GM23338 (cell line): ENCODE results near the gene WDR91. TPM values are rescaled to one million over a fixed set of nuclear protein-coding genes. Genes with fewer than 3 reads are reported as not detected.

Source experiments
- ATAC-seq: fragments of 200-7000 bp; cut with Tn5 transposase; 3 replicates; pipeline ENCODE4 v1.9.1; 2020
- DNase-seq: peaks from one replicate; pipeline ENCODE4 v3.0.0-alpha.2; 2015; ENCODE audit warnings: low spot score
- H2AFZ ChIP-seq: fragments of 200-600 bp; sonication (generic); 2 replicates; pipeline ENCODE4 v1.8.0; 2016; ENCODE audit warnings: antibody characterized with exemption, mild to moderate bottlenecking, moderate library complexity
- H3F3A ChIP-seq: fragments of 200-600 bp; sonication (generic); replicated peaks from 2 replicates; pipeline ENCODE4 v1.8.0; 2017; ENCODE audit warnings: antibody characterized with exemption, mixed run types, low read depth
- H3K27ac ChIP-seq: fragments of 200-600 bp; sonication (generic); 2 replicates; pipeline ENCODE4 v1.6.1; 2016; ENCODE audit warnings: low read depth
- H3K27me3 ChIP-seq: fragments of 200-600 bp; sonication (generic); 2 replicates; pipeline ENCODE4 v1.8.0; 2016; ENCODE audit warnings: mild to moderate bottlenecking, mixed run types, moderate library complexity; ENCODE audit not compliant: insufficient read depth
- H3K36me3 ChIP-seq: fragments of 200-600 bp; sonication (generic); 2 replicates; pipeline ENCODE4 v1.8.0; 2016; ENCODE audit warnings: mild to moderate bottlenecking; ENCODE audit not compliant: insufficient read depth
- H3K4me1 ChIP-seq: fragments of 200-600 bp; sonication (generic); 2 replicates; pipeline ENCODE4 v1.8.0; 2016; ENCODE audit warnings: mild to moderate bottlenecking, moderate library complexity; ENCODE audit not compliant: insufficient read depth
- H3K4me2 ChIP-seq: fragments of 200-600 bp; sonication (generic); 2 replicates; pipeline ENCODE4 v1.7.1; 2017; ENCODE audit warnings: mixed run types
- H3K4me3 ChIP-seq: fragments of 200-600 bp; sonication (generic); 2 replicates; pipeline ENCODE4 v1.6.1; 2016; ENCODE audit warnings: mixed run types
- H3K79me2 ChIP-seq: fragments of 200-600 bp; sonication (generic); replicated peaks from 2 replicates; pipeline ENCODE4 v1.8.0; 2017; ENCODE audit warnings: mild to moderate bottlenecking; ENCODE audit not compliant: insufficient read depth
- H3K9me2 ChIP-seq: fragments of 200-600 bp; sonication (generic); 2 replicates; pipeline ENCODE4 v1.8.0; 2017; ENCODE audit not compliant: insufficient read depth
- H4K20me1 ChIP-seq: fragments of 200-600 bp; sonication (generic); replicated peaks from 2 replicates; pipeline ENCODE4 v1.8.0; 2017; ENCODE audit warnings: mild to moderate bottlenecking; ENCODE audit not compliant: insufficient read depth
- H3K27ac Mint-ChIP-seq: 2 replicates; pipeline ENCODE4 v1.8.0; 2020; ENCODE audit warnings: inconsistent platforms, mild to moderate bottlenecking, moderate library complexity, mixed read lengths
- H3K27me3 Mint-ChIP-seq: 3 replicates; pipeline ENCODE4 v1.8.0; 2022; ENCODE audit warnings: low read depth, mild to moderate bottlenecking, moderate library complexity, mixed read lengths, inconsistent platforms; ENCODE audit not compliant: insufficient read depth, poor library complexity
- H3K36me3 Mint-ChIP-seq: 3 replicates; pipeline ENCODE4 v1.8.0; 2021; ENCODE audit warnings: low read depth, mild to moderate bottlenecking, inconsistent platforms, moderate library complexity, mixed read lengths
- H3K4me1 Mint-ChIP-seq: 3 replicates; pipeline ENCODE4 v1.8.0; 2020; ENCODE audit warnings: mild to moderate bottlenecking, inconsistent platforms, mixed read lengths
- H3K4me3 Mint-ChIP-seq: 3 replicates; pipeline ENCODE4 v1.8.0; 2021; ENCODE audit warnings: moderate library complexity, mild to moderate bottlenecking, inconsistent platforms, mixed read lengths
- H3K9me3 Mint-ChIP-seq: 3 replicates; pipeline ENCODE4 v1.8.0; 2020; ENCODE audit warnings: moderate library complexity, mild to moderate bottlenecking, inconsistent platforms, mixed read lengths
- CREB1 ChIP-seq: fragments of 250-450 bp; sonication (Bioruptor Pico); IDR thresholded peaks from 2 replicates; pipeline ENCODE4 v1.5.0; 2020; ENCODE audit warnings: low read depth, mild to moderate bottlenecking, moderate library complexity
- EZH2phosphoT487 ChIP-seq: fragments of 200-600 bp; sonication (generic); IDR thresholded peaks from one replicate; pipeline ENCODE4 v1.8.1; 2018; ENCODE audit warnings: antibody characterized with exemption; ENCODE audit not compliant: unreplicated experiment
- JUNB ChIP-seq: IDR thresholded peaks from one replicate; pipeline ENCODE4 v1.6.1; 2016; ENCODE audit warnings: antibody characterized with exemption; ENCODE audit not compliant: unreplicated experiment
- NANOG ChIP-seq: IDR thresholded peaks from 2 replicates; pipeline ENCODE4 v1.6.1; 2016; ENCODE audit warnings: antibody characterized with exemption, borderline replicate concordance
- POLR2AphosphoS5 ChIP-seq: IDR thresholded peaks from 2 replicates; pipeline ENCODE4 v1.6.1; 2016; ENCODE audit warnings: antibody characterized with exemption, low read depth
- STAT1 ChIP-seq: IDR thresholded peaks from one replicate; pipeline ENCODE4 v1.6.1; 2016; ENCODE audit warnings: antibody characterized with exemption; ENCODE audit not compliant: unreplicated experiment
- ZNF114 ChIP-seq: fragments of 250-450 bp; sonication (Bioruptor Pico); IDR thresholded peaks from 2 replicates; pipeline ENCODE4 v1.5.0; 2020; ENCODE audit warnings: mild to moderate bottlenecking, moderate library complexity
- ZNF331 ChIP-seq: fragments of 250-450 bp; sonication (Bioruptor Pico); IDR thresholded peaks from 2 replicates; pipeline ENCODE4 v1.5.0; 2020; ENCODE audit warnings: low read depth, mild to moderate bottlenecking, moderate library complexity
- polyA plus RNA-seq: library from polyadenylated mRNA; unstranded; fragments of >200 nt; fragmentation: Nextera tagmentation; extraction: Ambion mirVana; gene quantifications from 2 replicates; pipeline ENCODE4 v1.2.1, GENCODE V29; 2016
- total RNA-seq: library from RNA; depleted of rRNA; stranded (reverse); fragments of >200 nt; shearing (Covaris generic); gene quantifications from 2 replicates; pipeline ENCODE4 v1.2.3, GENCODE V29; 2014
- TF ChIP-seq, protein P1 (sequence below): IDR thresholded peaks from one replicate; pipeline ENCODE4 v1.6.1; 2018; ENCODE audit warnings: antibody characterized with exemption; ENCODE audit not compliant: unreplicated experiment
- TF ChIP-seq, protein P2 (sequence below): fragments of 250-450 bp; sonication (Bioruptor Pico); IDR thresholded peaks from 2 replicates; pipeline ENCODE4 v1.5.0; 2020; ENCODE audit warnings: mild to moderate bottlenecking, moderate library complexity
- TF ChIP-seq, protein P3 (sequence below), 2 experiments: fragments of 200-600 bp in 1 of 2; sonication (generic) in 1 of 2; conservative IDR thresholded peaks; 2 replicates each; pipeline versions ENCODE4 v1.5.1 to v1.6.1; 2016 to 2017; ENCODE audit warnings: antibody characterized with exemption in 2 of 2, low read depth in 2 of 2, mild to moderate bottlenecking in 2 of 2, moderate library complexity in 1 of 2
- TF ChIP-seq, protein P4 (sequence below): IDR thresholded peaks from 2 replicates; pipeline ENCODE4 v1.6.1; 2016; ENCODE audit warnings: antibody characterized with exemption

Gene WDR91
- total and polyA plus RNA-seq, 2 experiments from 2014 or later: 5.8 to 32.6 TPM

DNA sequence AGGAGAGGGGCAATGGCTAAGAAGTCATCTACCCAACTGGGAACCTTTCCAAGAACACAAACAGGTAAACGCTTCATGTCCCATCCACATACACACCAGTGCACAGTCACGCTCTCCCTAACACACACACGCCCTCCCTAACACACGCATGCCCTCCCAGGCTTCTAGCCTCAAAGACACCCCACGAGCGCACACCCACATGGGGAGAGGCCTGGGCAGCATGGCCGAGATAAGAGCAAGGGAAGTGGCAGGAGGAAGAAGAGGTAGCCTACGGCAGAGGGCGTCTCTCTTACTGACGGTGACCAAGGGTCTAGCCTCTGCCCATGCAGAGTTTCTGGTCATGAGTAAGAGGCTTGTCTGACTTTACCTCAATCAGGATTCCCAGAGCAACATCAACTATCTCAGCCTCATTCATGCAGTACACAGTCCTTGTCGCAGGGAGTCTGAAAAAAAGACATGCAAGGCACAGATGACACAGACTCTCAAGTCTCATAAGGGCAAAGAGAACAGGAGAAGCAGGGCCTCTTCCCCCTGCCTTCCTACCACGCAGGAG, 43.9 kb downstream of the WDR91 start:
- Histone ChIP-seq H3K79me2 (peaks cover 16% of the 10 kb centered on the region), H4K20me1 (peaks cover 4% of the 10 kb centered on the region; the same call in 1 of the 2 replicates), H3K27ac (no peak overlapping the region), H3K9me2 (no peaks in the 10 kb centered on the region), H3K4me1 (peaks cover 20% of the 10 kb centered on the region), H3K27me3 (no peaks in the 10 kb centered on the region), H3K36me3 (peaks cover 13% of the 10 kb centered on the region; the same call in 1 of the 2 replicates), H3K4me2 (no peak overlapping the region), H2AFZ (no peak overlapping the region), H3K4me3 (no peak overlapping the region), H3F3A (peaks cover 7% of the 10 kb centered on the region)
- TF ChIP-seq JUNB: no peak
- no peak for TF ChIP-seq ZNF331 (CRISPR knock-in tag)
- no peak for TF ChIP-seq STAT1
- no peak for TF ChIP-seq NANOG
- TF ChIP-seq, protein P1, sequence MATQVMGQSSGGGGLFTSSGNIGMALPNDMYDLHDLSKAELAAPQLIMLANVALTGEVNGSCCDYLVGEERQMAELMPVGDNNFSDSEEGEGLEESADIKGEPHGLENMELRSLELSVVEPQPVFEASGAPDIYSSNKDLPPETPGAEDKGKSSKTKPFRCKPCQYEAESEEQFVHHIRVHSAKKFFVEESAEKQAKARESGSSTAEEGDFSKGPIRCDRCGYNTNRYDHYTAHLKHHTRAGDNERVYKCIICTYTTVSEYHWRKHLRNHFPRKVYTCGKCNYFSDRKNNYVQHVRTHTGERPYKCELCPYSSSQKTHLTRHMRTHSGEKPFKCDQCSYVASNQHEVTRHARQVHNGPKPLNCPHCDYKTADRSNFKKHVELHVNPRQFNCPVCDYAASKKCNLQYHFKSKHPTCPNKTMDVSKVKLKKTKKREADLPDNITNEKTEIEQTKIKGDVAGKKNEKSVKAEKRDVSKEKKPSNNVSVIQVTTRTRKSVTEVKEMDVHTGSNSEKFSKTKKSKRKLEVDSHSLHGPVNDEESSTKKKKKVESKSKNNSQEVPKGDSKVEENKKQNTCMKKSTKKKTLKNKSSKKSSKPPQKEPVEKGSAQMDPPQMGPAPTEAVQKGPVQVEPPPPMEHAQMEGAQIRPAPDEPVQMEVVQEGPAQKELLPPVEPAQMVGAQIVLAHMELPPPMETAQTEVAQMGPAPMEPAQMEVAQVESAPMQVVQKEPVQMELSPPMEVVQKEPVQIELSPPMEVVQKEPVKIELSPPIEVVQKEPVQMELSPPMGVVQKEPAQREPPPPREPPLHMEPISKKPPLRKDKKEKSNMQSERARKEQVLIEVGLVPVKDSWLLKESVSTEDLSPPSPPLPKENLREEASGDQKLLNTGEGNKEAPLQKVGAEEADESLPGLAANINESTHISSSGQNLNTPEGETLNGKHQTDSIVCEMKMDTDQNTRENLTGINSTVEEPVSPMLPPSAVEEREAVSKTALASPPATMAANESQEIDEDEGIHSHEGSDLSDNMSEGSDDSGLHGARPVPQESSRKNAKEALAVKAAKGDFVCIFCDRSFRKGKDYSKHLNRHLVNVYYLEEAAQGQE: no peak
- no peak for TF ChIP-seq ZNF114 (CRISPR knock-in tag)
- no peak for TF ChIP-seq POLR2AphosphoS5
- TF ChIP-seq, protein P2, sequence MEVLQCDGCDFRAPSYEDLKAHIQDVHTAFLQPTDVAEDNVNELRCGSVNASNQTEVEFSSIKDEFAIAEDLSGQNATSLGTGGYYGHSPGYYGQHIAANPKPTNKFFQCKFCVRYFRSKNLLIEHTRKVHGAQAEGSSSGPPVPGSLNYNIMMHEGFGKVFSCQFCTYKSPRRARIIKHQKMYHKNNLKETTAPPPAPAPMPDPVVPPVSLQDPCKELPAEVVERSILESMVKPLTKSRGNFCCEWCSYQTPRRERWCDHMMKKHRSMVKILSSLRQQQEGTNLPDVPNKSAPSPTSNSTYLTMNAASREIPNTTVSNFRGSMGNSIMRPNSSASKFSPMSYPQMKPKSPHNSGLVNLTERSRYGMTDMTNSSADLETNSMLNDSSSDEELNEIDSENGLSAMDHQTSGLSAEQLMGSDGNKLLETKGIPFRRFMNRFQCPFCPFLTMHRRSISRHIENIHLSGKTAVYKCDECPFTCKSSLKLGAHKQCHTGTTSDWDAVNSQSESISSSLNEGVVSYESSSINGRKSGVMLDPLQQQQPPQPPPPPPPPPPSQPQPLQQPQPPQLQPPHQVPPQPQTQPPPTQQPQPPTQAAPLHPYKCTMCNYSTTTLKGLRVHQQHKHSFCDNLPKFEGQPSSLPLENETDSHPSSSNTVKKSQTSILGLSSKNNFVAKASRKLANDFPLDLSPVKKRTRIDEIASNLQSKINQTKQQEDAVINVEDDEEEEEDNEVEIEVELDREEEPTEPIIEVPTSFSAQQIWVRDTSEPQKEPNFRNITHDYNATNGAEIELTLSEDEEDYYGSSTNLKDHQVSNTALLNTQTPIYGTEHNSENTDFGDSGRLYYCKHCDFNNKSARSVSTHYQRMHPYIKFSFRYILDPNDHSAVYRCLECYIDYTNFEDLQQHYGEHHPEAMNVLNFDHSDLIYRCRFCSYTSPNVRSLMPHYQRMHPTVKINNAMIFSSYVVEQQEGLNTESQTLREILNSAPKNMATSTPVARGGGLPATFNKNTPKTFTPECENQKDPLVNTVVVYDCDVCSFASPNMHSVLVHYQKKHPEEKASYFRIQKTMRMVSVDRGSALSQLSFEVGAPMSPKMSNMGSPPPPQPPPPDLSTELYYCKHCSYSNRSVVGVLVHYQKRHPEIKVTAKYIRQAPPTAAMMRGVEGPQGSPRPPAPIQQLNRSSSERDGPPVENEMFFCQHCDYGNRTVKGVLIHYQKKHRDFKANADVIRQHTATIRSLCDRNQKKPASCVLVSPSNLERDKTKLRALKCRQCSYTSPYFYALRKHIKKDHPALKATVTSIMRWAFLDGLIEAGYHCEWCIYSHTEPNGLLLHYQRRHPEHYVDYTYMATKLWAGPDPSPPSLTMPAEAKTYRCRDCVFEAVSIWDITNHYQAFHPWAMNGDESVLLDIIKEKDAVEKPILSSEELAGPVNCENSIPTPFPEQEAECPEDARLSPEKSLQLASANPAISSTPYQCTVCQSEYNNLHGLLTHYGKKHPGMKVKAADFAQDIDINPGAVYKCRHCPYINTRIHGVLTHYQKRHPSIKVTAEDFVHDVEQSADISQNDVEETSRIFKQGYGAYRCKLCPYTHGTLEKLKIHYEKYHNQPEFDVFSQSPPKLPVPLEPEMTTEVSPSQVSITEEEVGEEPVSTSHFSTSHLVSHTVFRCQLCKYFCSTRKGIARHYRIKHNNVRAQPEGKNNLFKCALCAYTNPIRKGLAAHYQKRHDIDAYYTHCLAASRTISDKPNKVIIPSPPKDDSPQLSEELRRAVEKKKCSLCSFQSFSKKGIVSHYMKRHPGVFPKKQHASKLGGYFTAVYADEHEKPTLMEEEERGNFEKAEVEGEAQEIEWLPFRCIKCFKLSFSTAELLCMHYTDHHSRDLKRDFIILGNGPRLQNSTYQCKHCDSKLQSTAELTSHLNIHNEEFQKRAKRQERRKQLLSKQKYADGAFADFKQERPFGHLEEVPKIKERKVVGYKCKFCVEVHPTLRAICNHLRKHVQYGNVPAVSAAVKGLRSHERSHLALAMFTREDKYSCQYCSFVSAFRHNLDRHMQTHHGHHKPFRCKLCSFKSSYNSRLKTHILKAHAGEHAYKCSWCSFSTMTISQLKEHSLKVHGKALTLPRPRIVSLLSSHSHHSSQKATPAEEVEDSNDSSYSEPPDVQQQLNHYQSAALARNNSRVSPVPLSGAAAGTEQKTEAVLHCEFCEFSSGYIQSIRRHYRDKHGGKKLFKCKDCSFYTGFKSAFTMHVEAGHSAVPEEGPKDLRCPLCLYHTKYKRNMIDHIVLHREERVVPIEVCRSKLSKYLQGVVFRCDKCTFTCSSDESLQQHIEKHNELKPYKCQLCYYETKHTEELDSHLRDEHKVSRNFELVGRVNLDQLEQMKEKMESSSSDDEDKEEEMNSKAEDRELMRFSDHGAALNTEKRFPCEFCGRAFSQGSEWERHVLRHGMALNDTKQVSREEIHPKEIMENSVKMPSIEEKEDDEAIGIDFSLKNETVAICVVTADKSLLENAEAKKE: no peak
- TF ChIP-seq, protein P3, sequence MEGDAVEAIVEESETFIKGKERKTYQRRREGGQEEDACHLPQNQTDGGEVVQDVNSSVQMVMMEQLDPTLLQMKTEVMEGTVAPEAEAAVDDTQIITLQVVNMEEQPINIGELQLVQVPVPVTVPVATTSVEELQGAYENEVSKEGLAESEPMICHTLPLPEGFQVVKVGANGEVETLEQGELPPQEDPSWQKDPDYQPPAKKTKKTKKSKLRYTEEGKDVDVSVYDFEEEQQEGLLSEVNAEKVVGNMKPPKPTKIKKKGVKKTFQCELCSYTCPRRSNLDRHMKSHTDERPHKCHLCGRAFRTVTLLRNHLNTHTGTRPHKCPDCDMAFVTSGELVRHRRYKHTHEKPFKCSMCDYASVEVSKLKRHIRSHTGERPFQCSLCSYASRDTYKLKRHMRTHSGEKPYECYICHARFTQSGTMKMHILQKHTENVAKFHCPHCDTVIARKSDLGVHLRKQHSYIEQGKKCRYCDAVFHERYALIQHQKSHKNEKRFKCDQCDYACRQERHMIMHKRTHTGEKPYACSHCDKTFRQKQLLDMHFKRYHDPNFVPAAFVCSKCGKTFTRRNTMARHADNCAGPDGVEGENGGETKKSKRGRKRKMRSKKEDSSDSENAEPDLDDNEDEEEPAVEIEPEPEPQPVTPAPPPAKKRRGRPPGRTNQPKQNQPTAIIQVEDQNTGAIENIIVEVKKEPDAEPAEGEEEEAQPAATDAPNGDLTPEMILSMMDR (conservative IDR thresholded peaks at IDR 0.05; ENCODE audit: low read depth in 2 of 2): no peak
- TF ChIP-seq, protein P4, sequence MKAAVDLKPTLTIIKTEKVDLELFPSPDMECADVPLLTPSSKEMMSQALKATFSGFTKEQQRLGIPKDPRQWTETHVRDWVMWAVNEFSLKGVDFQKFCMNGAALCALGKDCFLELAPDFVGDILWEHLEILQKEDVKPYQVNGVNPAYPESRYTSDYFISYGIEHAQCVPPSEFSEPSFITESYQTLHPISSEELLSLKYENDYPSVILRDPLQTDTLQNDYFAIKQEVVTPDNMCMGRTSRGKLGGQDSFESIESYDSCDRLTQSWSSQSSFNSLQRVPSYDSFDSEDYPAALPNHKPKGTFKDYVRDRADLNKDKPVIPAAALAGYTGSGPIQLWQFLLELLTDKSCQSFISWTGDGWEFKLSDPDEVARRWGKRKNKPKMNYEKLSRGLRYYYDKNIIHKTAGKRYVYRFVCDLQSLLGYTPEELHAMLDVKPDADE: no peak
- TF ChIP-seq CREB1: no peak
- no peak for TF ChIP-seq EZH2phosphoT487
- H3K4me1 Mint-ChIP-seq: peaks cover 29% of the 10 kb centered on the region
- H3K27ac Mint-ChIP-seq: no peak overlapping the region
- peaks cover 13% of the 10 kb centered on the region for H3K9me3 Mint-ChIP-seq
- peaks cover 72% of the 10 kb centered on the region for H3K36me3 Mint-ChIP-seq
- DNase-seq: no peak
- no peak overlapping the region for H3K4me3 Mint-ChIP-seq
- H3K27me3 Mint-ChIP-seq: peaks cover 26% of the 10 kb centered on the region
- ATAC-seq: no peak
